ENCODE results near the gene STAT5B. TPM values are rescaled to one million over a fixed set of nuclear protein-coding genes. Genes with fewer than 3 reads are reported as not detected.

The STAT5B gene
- total and polyA plus RNA-seq, 9 of the 15 experiments (the other 6 are each of a cell fraction or from before 2014, with no cell fraction given) = 20.8 to 176 (median 92.4) TPM

DNA sequence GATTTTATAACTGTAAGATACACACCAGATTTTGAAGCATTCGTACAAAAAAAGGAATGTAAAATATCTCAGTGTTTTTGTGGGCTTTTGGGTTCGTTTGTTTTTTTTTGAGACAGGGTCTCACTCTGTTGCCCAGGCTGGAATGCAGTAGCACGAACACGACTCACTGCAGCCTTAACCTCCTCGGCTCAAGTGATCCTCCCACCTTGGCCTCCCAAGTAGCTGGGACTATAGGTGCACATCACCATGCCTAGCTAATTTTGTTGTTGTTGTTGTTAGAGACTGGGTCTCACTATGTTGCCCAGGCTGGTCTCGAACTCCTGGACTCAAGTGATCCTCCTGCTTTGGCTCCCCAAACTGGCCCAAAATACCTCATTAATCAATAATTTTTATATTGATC is 15.9 kb downstream of the STAT5B start:
- ChIA-PET CTCF (ENCODE audit: low intra/inter-chr PET ratio) (no interaction called here), POLR2A (interaction anchor here (0.5 to 1.7 kb wide), 3 partner anchors 9 to 35 kb away, joined by 3 to 8 read pairs (median 4); no protein-coding TSS in a partner anchor)
- TF ChIP-seq PHF20 (IDR thresholded peaks at IDR 0.05; ENCODE audit: partially characterized antibody) (no peak), SMARCE1 (IDR thresholded peaks at IDR 0.05) (no peak), RBM22 (IDR thresholded peaks at IDR 0.05; ENCODE audit: low read depth, low read length, poor library complexity, severe bottlenecking) (no peak), ZNF121 (CRISPR knock-in tag; conservative IDR thresholded peaks at IDR 0.05) (peak; percentile 77), SMAD2 (IDR thresholded peaks at IDR 0.05; ENCODE audit: low read depth, low read length) (no peak), MTA1 (IDR thresholded peaks at IDR 0.05; ENCODE audit: borderline replicate concordance) (no peak)
- no peak overlapping the region for H3K4me2 ChIP-seq (ENCODE audit: insufficient read depth, low read length)
- BruUV-seq (replicated peaks) = no TSS peak
- H3K27ac ChIP-seq (ENCODE audit: extremely low read depth, low read depth, low read length) = no peak overlapping the region; the same call in 2 of the 3 replicates
- intact Hi-C loops (cut with micrococcal nuclease) = no loop called here
- H3K79me2 ChIP-seq (ENCODE audit: control insufficient read depth, insufficient read depth, low read length) = peaks cover 86% of the 10 kb centered on the region
- FAIRE-seq (no peak), ATAC-seq (peak; percentile 5; the same call in 1 of the 3 replicates), DNase-seq (ENCODE audit: extremely low read depth in 1 of 4, low spot score in 3 of 4) (no peak)
- peaks cover 11% of the 10 kb centered on the region for H3K36me3 ChIP-seq (ENCODE audit: control insufficient read depth, insufficient read depth, low read length)
- 71% methylated on average over 6 of the region's 6 CpGs for WGBS (ENCODE audit: insufficient coverage, low coverage, missing lambda C conversion rate)
- no peak overlapping the region for H3K4me3 ChIP-seq
- H4K20me1 ChIP-seq (replicated peaks; ENCODE audit: control insufficient read depth, insufficient read depth, low read length) = no peaks in the 10 kb centered on the region
- H2AFZ ChIP-seq (ENCODE audit: low read depth, low read length) = no peak overlapping the region
- in situ Hi-C loops (cut with MboI) = no loop called here
- H3K9ac ChIP-seq (ENCODE audit: insufficient read depth in 1 of 2, low read depth in 2 of 2, low read length in 2 of 2) = no peak overlapping the region
- no peaks in the 10 kb centered on the region for H3K27me3 ChIP-seq (ENCODE audit: control insufficient read depth in 2 of 2, insufficient read depth in 2 of 2, low read length in 2 of 2)
- no peaks in the 10 kb centered on the region for H3K9me1 ChIP-seq (ENCODE audit: control insufficient read depth, insufficient read depth, low read length)
- no peaks in the 10 kb centered on the region for H3K9me3 ChIP-seq (replicated peaks; ENCODE audit: control insufficient read depth, insufficient read depth, low read depth, low read length)
- peaks cover 7 to 11% of the 10 kb centered on the region in 2 experiments; a peak in 4 of 5 replicates for H3K4me1 ChIP-seq (replicated peaks in 1 of 2; ENCODE audit: control insufficient read depth in 2 of 2, insufficient read depth in 2 of 2, low read length in 2 of 2)

DNA sequence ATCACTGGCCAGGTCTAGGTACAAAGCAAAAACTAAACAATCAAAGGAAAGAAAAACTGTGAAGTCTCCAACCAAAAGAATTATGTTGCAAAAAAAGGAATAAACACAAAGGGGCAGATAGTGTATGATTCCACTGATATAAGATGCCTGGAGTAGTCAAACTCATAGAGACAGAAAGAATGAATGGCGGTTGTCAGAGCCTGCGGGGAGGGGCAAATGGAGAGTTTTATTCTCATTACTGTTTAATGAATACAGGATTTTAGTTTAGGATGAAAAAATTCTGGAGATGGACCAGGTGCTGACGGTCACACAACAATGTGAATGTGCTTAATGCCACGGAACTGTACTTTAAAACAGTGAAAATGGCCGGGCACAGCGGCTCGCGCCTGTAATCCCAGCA is 20.7 kb downstream of the STAT5B start:
- H3K4me2 ChIP-seq (ENCODE audit: insufficient read depth, low read length) = no peak overlapping the region
- H3K9me3 ChIP-seq (replicated peaks; ENCODE audit: control insufficient read depth, insufficient read depth, low read depth, low read length) = no peaks in the 10 kb centered on the region
- no peak for FAIRE-seq
- no peak overlapping the region for H3K4me3 ChIP-seq
- H2AFZ ChIP-seq (ENCODE audit: low read depth, low read length) = no peak overlapping the region
- H3K27ac ChIP-seq (ENCODE audit: extremely low read depth, low read depth, low read length) = no peak overlapping the region
- H3K9me1 ChIP-seq (ENCODE audit: control insufficient read depth, insufficient read depth, low read length) = no peaks in the 10 kb centered on the region
- H3K4me1 ChIP-seq (replicated peaks in 1 of 2; ENCODE audit: control insufficient read depth in 2 of 2, insufficient read depth in 2 of 2, low read length in 2 of 2) = peaks cover 17 to 24% of the 10 kb centered on the region in 2 experiments
- H4K20me1 ChIP-seq (replicated peaks; ENCODE audit: control insufficient read depth, insufficient read depth, low read length) = no peaks in the 10 kb centered on the region
- ChIA-PET CTCF (ENCODE audit: low intra/inter-chr PET ratio) (no interaction called here), POLR2A (interaction anchor here (0.6 to 0.9 kb wide), 3 partner anchors 12 to 52 kb away, joined by 3 read pairs; no protein-coding TSS in a partner anchor)
- H3K36me3 ChIP-seq (ENCODE audit: control insufficient read depth, insufficient read depth, low read length) = peaks cover 10% of the 10 kb centered on the region
- ATAC-seq = no peak
- H3K9ac ChIP-seq (ENCODE audit: insufficient read depth in 1 of 2, low read depth in 2 of 2, low read length in 2 of 2) = no peak overlapping the region
- intact Hi-C loops (cut with micrococcal nuclease) = no loop called here
- peaks cover 95% of the 10 kb centered on the region for H3K79me2 ChIP-seq (ENCODE audit: control insufficient read depth, insufficient read depth, low read length)
- H3K27me3 ChIP-seq (ENCODE audit: control insufficient read depth in 2 of 2, insufficient read depth in 2 of 2, low read length in 2 of 2) = no peaks in the 10 kb centered on the region
- in situ Hi-C loops (cut with MboI) = no loop called here
- no peak for DNase-seq (ENCODE audit: extremely low read depth in 1 of 4, low spot score in 3 of 4)
- no TSS peak for BruUV-seq (replicated peaks)
- 89% methylated on average over 8 of the region's 8 CpGs for WGBS (ENCODE audit: insufficient coverage, low coverage, missing lambda C conversion rate)
- TF ChIP-seq, protein P1, sequence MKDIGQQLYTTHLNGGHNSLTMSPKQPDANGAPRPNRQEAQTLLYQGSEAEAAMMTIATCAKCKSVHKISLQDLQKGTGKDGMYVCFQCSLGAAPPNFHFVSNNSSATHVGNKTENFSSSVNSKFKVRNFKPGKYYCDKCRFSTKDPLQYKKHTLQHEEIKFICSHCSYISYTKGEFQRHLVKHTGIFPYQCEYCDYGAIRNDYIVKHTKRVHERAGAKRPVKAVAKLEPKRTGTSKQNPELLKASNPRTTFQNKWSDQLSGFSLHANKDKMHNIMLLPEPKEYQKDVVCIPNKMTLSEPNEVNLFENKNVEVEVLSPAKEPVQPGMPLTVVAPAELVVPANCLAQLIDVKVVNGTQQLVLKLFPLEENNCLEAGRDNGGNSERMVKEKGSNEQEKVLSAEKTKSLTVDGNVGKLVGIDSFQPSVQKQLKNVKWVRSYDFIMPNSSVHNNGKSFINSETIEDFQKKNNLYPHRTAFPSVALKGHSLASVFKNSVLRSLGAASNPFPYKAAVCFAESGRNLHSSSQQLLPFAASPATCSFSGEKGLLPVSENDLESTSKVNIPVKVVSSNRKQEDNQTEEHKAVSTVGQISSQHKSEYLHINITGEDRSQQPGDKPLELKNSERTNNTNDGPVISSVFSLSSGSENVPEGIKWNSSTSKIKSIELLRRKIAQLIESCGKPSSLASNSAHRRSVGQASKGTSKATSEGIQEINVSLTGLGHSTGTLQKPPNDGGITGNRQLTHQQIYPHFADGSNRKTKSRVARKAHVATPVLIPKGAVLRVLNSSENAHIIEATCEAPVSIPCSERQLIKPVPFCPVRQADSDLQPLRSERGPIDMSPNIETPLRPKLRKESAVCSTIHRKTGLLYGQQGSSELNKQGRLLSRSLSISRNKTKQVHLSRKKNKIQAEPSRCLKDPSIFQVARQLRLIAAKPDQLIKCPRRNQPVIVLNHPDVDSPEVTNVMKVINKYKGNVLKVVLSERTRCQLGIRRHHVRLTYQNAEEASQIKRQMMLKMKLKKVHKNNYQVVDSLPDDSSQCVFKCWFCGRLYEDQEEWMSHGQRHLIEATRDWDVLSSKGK (CRISPR knock-in tag; IDR thresholded peaks at IDR 0.05) = no peak
- no peak for TF ChIP-seq SIRT6 (IDR thresholded peaks at IDR 0.05; ENCODE audit: low read depth, low read length)
- peak; percentile 11; the same call in 1 of the 2 replicates for TF ChIP-seq POLR2G (IDR thresholded peaks at IDR 0.05; ENCODE audit: low read depth, low read length)
- no peak for TF ChIP-seq POU5F1 (IDR thresholded peaks at IDR 0.05; ENCODE audit: borderline replicate concordance, low read depth, low read length, partially characterized antibody)

Measured in K562 (cell line).